Glutamatergic neuron (in vitro differentiated cells): ENCODE results near the gene TTLL10. TPM values are rescaled to one million over a fixed set of nuclear protein-coding genes. Genes with fewer than 3 reads are reported as not detected.
A peak's percentile ranks its signal among the peaks of the same experiment; 100 is the strongest.

ENCODE experiments used
- DNase-seq: peaks from one replicate; pipeline ENCODE4 v3.0.0; 2022
- H3K27ac Mint-ChIP-seq: one replicate; pipeline ENCODE4 v1.8.0; 2020; ENCODE audit warnings: mild to moderate bottlenecking, mixed read lengths, inconsistent platforms; ENCODE audit not compliant: unreplicated experiment
- H3K27me3 Mint-ChIP-seq: one replicate; pipeline ENCODE4 v1.8.0; 2020; ENCODE audit warnings: mild to moderate bottlenecking, moderate library complexity, mixed read lengths, inconsistent platforms; ENCODE audit not compliant: unreplicated experiment
- H3K36me3 Mint-ChIP-seq: one replicate; pipeline ENCODE4 v1.8.0; 2020; ENCODE audit warnings: mild to moderate bottlenecking, mixed read lengths, inconsistent platforms; ENCODE audit not compliant: unreplicated experiment
- H3K4me1 Mint-ChIP-seq: one replicate; pipeline ENCODE4 v1.8.0; 2020; ENCODE audit warnings: mild to moderate bottlenecking, low read depth, mixed read lengths, inconsistent platforms; ENCODE audit not compliant: unreplicated experiment
- H3K4me3 Mint-ChIP-seq: one replicate; pipeline ENCODE4 v1.8.0; 2020; ENCODE audit warnings: mild to moderate bottlenecking, mixed read lengths, inconsistent platforms; ENCODE audit not compliant: unreplicated experiment
- H3K9me3 Mint-ChIP-seq: one replicate; pipeline ENCODE4 v1.8.0; 2020; ENCODE audit warnings: mild to moderate bottlenecking, moderate library complexity, mixed read lengths, inconsistent platforms; ENCODE audit not compliant: unreplicated experiment
- CTCF ChIP-seq: fragments of 200-600 bp; sonication (generic); IDR thresholded peaks from one replicate; pipeline ENCODE4 v1.5.0; 2021; ENCODE audit not compliant: partially characterized antibody, unreplicated experiment
- long read RNA-seq: library from polyadenylated mRNA; unstranded; transcript quantifications from one replicate; pipeline ENCODE4 v2.0.0, GENCODE V29; 2020; ENCODE audit not compliant: unreplicated experiment
- total RNA-seq: library from RNA; stranded (reverse); fragmentation: NEBNext Ultra II Directional; extraction: Animal tissue kit (Norgen Biotek cat#: 25700); gene quantifications from one replicate; pipeline ENCODE4 v1.2.1, GENCODE V29; 2021; ENCODE audit not compliant: unreplicated experiment

TTLL10 gene
- not detected for total RNA-seq
- long read RNA-seq, result 0 reads

GRCh38 chr1:1173793-1174415 lies at the start of gene TTLL10:
Gene TTLL10 (plus strand): TSS chr1:1173880. CDS start chr1:1179216, 5,336 bp downstream.
- no peak for TF ChIP-seq CTCF
- no peak within 1 kb of the TSS for H3K4me3 Mint-ChIP-seq

GRCh38 chr1:1124508-1124785 lies 49.2 kb upstream of the TTLL10 start:
- Mint-ChIP-seq H3K4me3 (no peak overlapping the region), H3K27me3 (peaks cover 17% of the 10 kb centered on the region), H3K36me3 (no peaks in the 10 kb centered on the region), H3K9me3 (peaks cover 14% of the 10 kb centered on the region), H3K27ac (no peak overlapping the region), H3K4me1 (peaks cover 18% of the 10 kb centered on the region)
- no peak for DNase-seq
- no peak for TF ChIP-seq CTCF

More at GRCh38 chr1:1173793-1174415, at the start of gene TTLL10:
- H3K36me3 Mint-ChIP-seq, result no peaks in the 10 kb centered on the region
- H3K27ac Mint-ChIP-seq, result no peak within 1 kb of the TSS
- H3K4me1 Mint-ChIP-seq, result peaks cover 4% of the 10 kb centered on the region
- H3K27me3 Mint-ChIP-seq, result peaks cover 31% of the 10 kb centered on the region
- H3K9me3 Mint-ChIP-seq, result peaks cover 35% of the 10 kb centered on the region
- peak; percentile 35 for DNase-seq

- H3K36me3 Mint-ChIP-seq, result no peaks in the 10 kb centered on the region
- TF ChIP-seq CTCF, result no peak
- peaks cover 12% of the 10 kb centered on the region for H3K9me3 Mint-ChIP-seq
- no peak overlapping the region for H3K4me3 Mint-ChIP-seq
- DNase-seq, result peak; percentile 18
- H3K27me3 Mint-ChIP-seq, result peaks cover 15% of the 10 kb centered on the region
- no peak overlapping the region for H3K27ac Mint-ChIP-seq
- peaks cover 17% of the 10 kb centered on the region for H3K4me1 Mint-ChIP-seq
Observed at GRCh38 chr1:1124786-1125642, 48.7 kb upstream of the TTLL10 start.

- peaks cover 15% of the 10 kb centered on the region for H3K27me3 Mint-ChIP-seq
- H3K4me3 Mint-ChIP-seq, result no peak overlapping the region
- no peaks in the 10 kb centered on the region for H3K36me3 Mint-ChIP-seq
- no peak for TF ChIP-seq CTCF
- H3K9me3 Mint-ChIP-seq, result peaks cover 12% of the 10 kb centered on the region
- H3K4me1 Mint-ChIP-seq, result peaks cover 21% of the 10 kb centered on the region
- DNase-seq, result peak; percentile 12
- no peak overlapping the region for H3K27ac Mint-ChIP-seq
Observed at GRCh38 chr1:1125945-1126344, 47.7 kb upstream of the TTLL10 start.
